GM12891 (cell line): Measurements from ENCODE around the gene NELL2.

ENCODE experiments used
- PAX5 ChIP-seq: IDR thresholded peaks from 2 replicates; pipeline ENCODE4 v1.6.1; 2011; ENCODE audit warnings: low read length, moderate library complexity, mild to moderate bottlenecking; ENCODE audit not compliant: insufficient read depth, severe bottlenecking
- POLR2A ChIP-seq: IDR thresholded peaks from 2 replicates; pipeline ENCODE4 v1.6.1; 2011; ENCODE audit warnings: low read depth, low read length, control low read depth
- POLR2AphosphoS5 ChIP-seq: IDR thresholded peaks from 2 replicates; pipeline ENCODE4 v1.6.1; 2011; ENCODE audit warnings: low read depth, low read length, control low read depth
- POU2F2 ChIP-seq: IDR thresholded peaks from 2 replicates; pipeline ENCODE4 v1.6.1; 2011; ENCODE audit warnings: low read depth, mild to moderate bottlenecking, control low read depth, low read length, moderate library complexity
- TAF1 ChIP-seq: IDR thresholded peaks from 2 replicates; pipeline ENCODE4 v1.6.1; 2011; ENCODE audit warnings: low read depth, low read length, control low read depth

- TF ChIP-seq TAF1 (no peak), POLR2A (no peak), PAX5 (no peak), POLR2AphosphoS5 (no peak), POU2F2 (no peak)
Measured at GRCh38 chr12:44510510-44510909, 365.6 kb downstream of the NELL2 start.
